Measurements from ENCODE around the gene ANXA9. TPM values are rescaled to one million over a fixed set of nuclear protein-coding genes. Genes with fewer than 3 reads are reported as not detected.
A peak's percentile ranks its signal among the peaks of the same experiment; 100 is the strongest.

The ANXA9 gene
- total and polyA plus RNA-seq, 2 donors (not counting 1 experiment from before 2014, with no cell fraction given), result 0.07 to 0.62 TPM

- Histone ChIP-seq H3K36me3 (replicated peaks in 1 of 2; ENCODE audit: control extremely low read depth in 1 of 2, control insufficient read depth in 1 of 2, extremely low read depth in 1 of 2, insufficient read depth in 2 of 2, low read length in 1 of 2) (no peaks in the 10 kb centered on the region), H3K27me3 (replicated peaks in 1 of 4; ENCODE audit: control extremely low read depth in 1 of 4, control insufficient read depth in 3 of 4, insufficient read depth in 4 of 4, low read length in 3 of 4) (no peaks in the 10 kb centered on the region), H3K4me2 (replicated peaks; ENCODE audit: low read depth, low read length, poor library complexity, severe bottlenecking) (peak overlapping the region; percentile 91), H3K9ac (ENCODE audit: low read length) (peak overlapping the region; percentile 65), H3K4me1 (ENCODE audit: control insufficient read depth in 2 of 2, insufficient read depth in 2 of 2, low read length in 2 of 2) (peaks cover 22 to 35% of the 10 kb centered on the region in 2 donors), H4K20me1 (ENCODE audit: control insufficient read depth, insufficient read depth, low read length, poor library complexity, severe bottlenecking) (no peaks in the 10 kb centered on the region), H2AFZ (ENCODE audit: insufficient read depth, low read depth, low read length, poor library complexity, severe bottlenecking) (peak overlapping the region; percentile 93), H3K79me2 (ENCODE audit: control insufficient read depth, insufficient read depth, low read length) (peaks cover 5% of the 10 kb centered on the region), H3K9me3 (ENCODE audit: control extremely low read depth in 1 of 3, control insufficient read depth in 2 of 3, insufficient read depth in 1 of 3, low read length in 2 of 3) (no peaks in the 10 kb centered on the region), H3K4me3 (ENCODE audit: control extremely low read depth in 1 of 5, extremely low read depth in 1 of 5, insufficient read depth in 1 of 5, low read depth in 2 of 5, low read length in 4 of 5) (peak overlapping the region; percentile 38 to 72 (median 50)), H3K27ac (ENCODE audit: low read length in 2 of 2) (no peak overlapping the region)
- ChIA-PET POLR2A (no interaction called here), CTCF (interaction anchor here (0.6 to 5.7 kb wide), 16 partner anchors 9 to 514 kb away, joined by 3 to 35 read pairs (median 4); partner anchors contain the start of gene MINDY1)
- intact Hi-C loops (cut with micrococcal nuclease), result loop anchor here (1.0 to 5.0 kb wide), 11 partner anchors 27 to 616 kb away; partner anchors contain the start of genes ARNT, CDC42SE1, CTSS and MINDY1
- peak; percentile 56 for ATAC-seq (ENCODE audit: low read depth)
- no peaks in the 10 kb centered on the region for H3K9me3 Mint-ChIP-seq (ENCODE audit: insufficient read depth)
- 3% methylated on average over 16 of the region's 23 CpGs for WGBS (ENCODE audit: insufficient coverage)
- no peaks in the 10 kb centered on the region for H3K27me3 Mint-ChIP-seq
- no peak for TF ChIP-seq EZH2 (IDR thresholded peaks at IDR 0.05; ENCODE audit: borderline replicate concordance, insufficient read depth, low read depth, low read length, poor library complexity, severe bottlenecking)
- TF ChIP-seq, protein P1, sequence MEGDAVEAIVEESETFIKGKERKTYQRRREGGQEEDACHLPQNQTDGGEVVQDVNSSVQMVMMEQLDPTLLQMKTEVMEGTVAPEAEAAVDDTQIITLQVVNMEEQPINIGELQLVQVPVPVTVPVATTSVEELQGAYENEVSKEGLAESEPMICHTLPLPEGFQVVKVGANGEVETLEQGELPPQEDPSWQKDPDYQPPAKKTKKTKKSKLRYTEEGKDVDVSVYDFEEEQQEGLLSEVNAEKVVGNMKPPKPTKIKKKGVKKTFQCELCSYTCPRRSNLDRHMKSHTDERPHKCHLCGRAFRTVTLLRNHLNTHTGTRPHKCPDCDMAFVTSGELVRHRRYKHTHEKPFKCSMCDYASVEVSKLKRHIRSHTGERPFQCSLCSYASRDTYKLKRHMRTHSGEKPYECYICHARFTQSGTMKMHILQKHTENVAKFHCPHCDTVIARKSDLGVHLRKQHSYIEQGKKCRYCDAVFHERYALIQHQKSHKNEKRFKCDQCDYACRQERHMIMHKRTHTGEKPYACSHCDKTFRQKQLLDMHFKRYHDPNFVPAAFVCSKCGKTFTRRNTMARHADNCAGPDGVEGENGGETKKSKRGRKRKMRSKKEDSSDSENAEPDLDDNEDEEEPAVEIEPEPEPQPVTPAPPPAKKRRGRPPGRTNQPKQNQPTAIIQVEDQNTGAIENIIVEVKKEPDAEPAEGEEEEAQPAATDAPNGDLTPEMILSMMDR (IDR thresholded peaks at IDR 0.05), result peak; percentile 100
- H3K4me3 Mint-ChIP-seq, result peak overlapping the region; percentile 79
- DNase-seq, result peak; percentile 92
- H3K4me1 Mint-ChIP-seq, result peaks cover 31% of the 10 kb centered on the region
- H3K27ac Mint-ChIP-seq, result peak overlapping the region; percentile 88
Observed at GRCh38 chr1:150979092-150980056, 2.7 kb upstream of the ANXA9 start.

Measured in B cell (primary cell).